NCI-H2029 treated with DMSO at 0.1 percent for 48 hours (cell line): Measurements from ENCODE around the gene LONRF2.
"Not testable (repeated sequence)": the region's sequence is repeated elsewhere in the genome, so short reads cannot be mapped to it uniquely, and the experiment has no call there.

Experiments
- DNase-seq: peaks from one replicate; lab custom pipeline; 2025; lab: John Stamatoyannopoulos, UW

LONRF2 gene

DNA sequence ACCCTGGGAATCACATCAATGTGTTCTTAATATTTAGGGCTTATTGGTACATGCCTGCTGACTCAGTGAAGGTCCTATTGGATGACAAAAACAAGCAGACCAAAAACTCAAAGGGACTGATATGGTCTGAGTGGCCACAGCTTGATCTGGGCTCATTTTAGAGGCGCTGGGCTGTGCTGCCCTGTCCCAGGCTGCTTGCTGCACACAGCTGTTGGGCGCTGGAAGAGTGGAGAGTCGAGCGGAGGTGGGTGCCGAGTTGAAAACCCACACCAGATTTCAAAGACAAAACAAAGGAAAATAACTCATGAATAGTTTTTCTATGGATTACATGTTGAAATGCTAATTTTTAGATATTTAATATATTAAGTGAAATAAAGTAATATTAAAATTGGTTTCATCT is 68.5 kb downstream of the LONRF2 start:
- no peak for DNase-seq

DNA sequence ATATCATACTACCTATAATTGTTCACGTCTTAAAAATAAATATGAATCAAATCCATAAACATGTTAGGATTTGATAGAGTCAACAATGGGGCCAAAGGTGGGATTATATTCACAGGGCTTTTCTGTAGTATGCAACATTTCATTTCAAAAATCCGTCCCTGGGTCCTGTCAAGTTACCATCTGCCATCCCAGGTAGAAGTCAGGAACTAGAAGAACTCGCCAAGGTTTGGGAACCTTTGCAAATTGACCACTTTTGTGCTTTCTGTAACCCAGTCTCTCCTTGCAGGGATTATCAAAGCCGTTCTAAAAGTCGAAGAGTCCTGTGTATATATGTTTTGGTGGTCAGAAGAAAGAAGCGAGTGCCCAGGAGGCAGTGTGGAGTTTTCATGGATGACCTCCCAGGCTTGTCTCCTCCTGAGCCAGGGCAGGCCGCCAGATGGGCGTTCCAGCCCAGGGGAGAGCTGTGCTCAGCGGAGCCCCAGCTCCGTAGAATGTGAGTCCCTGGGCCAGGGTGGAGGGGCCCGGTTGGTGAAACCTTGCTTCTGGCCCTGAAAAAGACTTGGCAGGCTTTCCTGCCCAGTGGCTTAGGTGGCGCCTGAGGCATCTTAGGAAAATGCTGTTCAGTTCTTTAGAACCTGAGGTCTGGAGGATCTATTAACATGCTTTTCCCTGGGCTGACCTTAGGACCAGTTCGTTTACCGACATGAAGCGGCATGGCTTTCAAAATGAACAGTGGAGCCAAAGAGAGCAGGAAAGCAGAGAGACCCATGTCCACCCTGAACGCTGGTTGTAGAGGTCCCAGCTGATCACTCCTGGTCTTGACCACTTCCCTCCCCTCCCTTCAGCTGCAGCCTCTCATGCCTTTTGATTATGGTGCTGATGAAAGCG is 69.2 kb downstream of the LONRF2 start:
- no peak for DNase-seq

DNA sequence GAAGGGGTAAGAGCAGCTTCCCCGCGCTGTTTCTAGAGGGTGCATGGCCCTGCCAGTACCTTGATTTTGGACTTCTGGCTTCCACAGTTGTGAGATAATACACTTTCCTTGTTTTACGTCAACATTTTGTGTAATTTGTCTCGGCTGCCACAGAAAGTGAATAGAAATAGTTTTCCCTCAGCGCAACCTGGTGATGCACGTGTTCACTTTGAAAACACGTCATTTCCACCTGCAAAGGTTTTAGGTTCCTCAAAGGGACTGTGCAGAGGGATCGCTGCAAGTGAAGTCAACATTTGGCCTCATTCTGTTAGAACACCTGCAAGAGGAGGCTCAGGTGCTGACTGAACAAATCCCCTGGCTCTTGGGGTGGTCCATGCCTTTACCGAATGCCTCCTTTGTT is 71.7 kb downstream of the LONRF2 start:
- no peak for DNase-seq

DNA sequence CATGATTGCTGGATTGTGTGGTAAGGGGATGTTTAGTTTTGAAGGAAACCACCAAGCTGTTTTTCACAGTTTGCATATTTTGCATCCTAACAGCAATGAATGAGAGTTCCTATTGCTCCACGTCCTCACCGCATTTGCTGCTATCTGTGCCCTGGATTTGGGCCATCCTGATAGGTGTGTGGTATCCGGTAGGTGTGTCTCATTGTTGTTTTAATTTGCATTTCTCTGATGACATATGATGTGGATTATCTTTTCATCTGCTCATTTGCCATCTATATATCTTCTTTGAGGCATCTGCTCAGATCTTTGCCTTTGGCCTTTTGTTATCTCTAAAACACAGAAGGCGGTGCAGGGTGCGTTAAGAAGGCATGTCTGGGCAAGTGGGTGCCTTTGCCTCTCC is 73.3 kb downstream of the LONRF2 start:
- DNase-seq: no peak

DNA sequence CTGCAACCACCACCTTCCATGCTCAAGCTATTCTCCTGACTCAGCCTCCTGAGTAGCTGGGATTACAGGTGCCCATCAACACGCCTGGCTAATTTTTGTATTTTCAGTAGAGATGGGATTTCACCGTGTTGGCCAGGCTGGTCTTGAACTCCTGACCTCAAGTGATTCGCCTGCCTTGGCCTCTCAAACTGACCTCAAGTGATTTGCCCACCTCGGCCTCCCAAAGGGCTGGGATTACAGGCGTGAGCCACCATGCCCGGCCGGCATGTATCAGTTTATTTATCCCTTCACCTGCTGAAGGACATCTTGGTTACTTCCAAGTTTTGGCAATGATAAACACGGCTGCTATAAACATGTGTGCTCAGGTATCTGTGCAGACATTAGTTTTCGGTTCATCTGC is 73.7 kb downstream of the LONRF2 start:
- DNase-seq: not testable (repeated sequence)

DNA sequence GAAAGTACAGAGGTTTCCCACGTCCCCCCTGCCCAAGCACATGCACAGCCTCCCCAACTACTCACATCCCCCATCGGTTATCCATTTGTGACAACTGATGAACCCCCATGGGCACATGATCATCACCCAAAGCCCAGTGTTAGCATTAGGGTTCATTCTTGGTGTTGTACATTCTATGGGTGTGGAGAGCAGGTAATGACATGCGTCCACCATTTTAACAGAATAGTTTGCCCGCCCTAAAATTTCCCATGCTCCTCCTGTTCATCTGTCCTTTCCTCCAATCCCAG is 74.3 kb downstream of the LONRF2 start:
- no peak for DNase-seq

DNA sequence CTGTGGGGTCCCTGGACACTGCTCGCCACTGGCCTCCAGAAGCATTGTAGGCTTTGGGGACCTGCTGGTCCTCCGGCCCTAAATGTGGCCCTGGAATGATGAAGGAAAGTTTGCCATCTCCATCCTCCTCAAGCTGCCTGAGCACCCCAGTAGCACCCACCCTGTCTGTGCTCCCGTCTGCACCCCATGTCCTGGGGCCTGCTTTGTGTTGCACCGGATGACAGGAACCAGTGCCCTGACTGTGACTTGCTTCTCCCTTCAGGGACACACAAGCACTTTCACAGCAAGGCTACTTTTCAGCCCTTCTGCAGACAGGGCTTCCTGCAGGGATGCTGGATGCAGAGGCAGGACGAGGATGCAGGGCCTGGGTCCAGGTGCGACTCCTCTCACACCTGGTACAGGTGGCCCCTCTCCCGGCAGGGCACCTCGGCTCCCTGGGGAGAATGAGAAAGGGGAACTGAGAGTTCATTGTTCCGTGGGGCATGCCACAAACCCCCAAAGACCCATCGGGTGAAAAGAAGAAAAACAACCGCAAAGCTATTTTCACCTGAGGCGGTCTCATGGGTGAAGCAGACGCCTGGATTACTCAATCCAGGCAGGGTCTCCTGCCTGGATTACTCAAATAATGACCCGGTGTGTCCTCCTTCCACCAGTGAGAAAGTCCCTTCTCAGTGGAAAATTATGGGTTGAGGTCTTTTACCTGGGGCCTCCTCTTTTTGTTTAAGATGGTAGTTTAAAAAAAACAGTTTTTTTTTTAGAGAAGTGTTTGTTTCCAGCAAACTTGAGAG is 74.9 kb downstream of the LONRF2 start:
- no peak for DNase-seq

DNA sequence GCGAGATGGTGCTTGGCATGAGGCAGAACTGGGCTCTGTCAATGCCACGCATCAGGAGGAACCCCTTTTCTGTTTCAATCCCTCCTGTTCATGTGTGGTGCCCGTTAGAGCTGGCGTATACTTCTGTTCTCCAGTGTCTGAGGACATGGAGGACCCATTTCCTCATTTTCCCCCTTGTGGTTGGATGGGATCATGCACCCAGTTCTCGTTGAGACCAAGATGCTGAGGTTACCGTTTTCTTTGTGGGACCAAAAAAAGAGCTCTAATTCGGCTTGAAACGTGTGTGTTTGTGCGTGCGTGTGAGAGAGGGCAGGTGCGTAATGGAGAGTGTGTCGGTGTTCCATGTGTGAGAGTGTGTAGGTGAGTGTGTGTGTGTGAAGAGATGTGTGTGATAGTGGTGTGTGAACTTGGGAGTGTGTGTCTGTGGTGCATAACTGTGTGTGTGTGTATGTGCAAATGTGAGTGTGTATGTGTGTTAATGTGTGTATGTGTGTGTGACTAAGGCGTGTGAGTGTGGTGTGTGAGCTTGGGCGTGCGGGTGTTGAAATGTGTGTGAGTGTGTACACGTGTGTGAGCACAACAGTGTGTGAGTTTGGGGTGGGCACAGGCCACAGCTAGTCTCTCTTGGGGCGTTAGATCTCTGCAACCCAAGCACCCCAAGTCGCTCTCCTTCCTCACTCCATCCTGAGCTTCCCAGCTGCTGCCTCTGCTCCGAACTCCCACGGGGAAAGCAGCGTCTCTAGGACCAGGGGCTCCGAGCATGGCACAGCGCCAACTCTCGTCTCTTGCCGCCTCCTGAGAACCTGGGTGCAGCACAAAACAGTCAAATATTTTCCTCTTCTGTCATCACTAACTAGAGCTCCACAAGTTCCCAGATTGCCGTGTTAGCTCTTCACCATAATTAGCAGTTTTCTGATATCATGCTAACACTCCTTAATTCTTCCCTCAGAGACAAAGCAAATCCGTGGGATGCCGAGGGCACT is 75.8 kb downstream of the LONRF2 start:
- DNase-seq: no peak

DNA sequence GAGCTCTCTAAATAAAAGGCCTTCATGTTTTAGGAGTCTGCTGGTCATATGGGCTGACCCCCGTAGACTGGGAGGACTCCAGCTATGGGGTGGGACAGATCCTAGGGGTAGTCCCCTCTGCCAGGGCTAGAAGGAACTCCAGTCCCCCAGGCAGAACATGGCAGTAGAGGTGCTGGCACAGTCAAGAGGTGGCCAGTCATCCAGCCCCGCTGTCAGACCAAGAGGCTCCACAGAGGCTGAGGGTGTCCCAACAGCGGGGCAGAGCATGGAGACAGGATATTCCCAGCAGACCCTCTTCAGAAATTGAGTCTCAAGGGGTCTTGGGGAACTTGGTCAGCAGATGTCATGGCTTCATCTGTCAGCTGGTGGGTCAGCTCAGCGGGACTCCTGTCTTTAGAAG is 76.6 kb downstream of the LONRF2 start:
- DNase-seq: no peak

DNA sequence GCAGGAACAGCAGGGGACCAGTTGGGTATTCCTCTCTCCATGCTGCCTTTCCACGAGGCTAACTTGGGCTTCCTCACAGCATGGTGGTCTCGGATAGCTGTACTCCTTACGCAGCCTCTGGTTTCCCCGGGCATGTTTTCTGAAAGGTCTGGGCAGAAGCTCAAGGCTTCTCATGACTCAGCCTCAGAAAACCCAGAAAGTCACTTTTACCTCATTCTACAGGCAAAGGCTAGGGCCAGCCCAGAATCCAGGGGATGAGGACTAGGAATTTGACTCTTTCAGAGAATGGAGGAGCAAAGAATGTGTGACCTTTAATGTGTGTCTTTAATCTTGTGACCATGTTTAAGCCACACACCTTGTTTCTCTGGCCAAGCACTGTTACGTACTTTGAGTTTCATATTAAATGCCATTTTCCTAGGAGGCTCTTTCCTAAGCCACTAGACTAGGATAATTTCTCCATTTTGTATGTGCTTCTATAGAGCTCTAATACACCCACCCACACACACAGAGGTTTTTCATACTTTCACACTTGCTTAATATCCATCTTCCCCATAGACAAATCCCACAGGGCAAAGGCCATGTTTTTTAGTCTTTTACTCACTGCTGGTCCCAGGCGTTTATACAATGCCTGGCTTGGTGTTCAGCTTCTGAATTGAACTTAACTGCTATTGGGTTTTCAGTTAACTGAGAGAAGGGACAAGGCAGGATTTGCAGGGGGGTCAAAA is 77.3 kb downstream of the LONRF2 start:
- DNase-seq: no peak

DNA sequence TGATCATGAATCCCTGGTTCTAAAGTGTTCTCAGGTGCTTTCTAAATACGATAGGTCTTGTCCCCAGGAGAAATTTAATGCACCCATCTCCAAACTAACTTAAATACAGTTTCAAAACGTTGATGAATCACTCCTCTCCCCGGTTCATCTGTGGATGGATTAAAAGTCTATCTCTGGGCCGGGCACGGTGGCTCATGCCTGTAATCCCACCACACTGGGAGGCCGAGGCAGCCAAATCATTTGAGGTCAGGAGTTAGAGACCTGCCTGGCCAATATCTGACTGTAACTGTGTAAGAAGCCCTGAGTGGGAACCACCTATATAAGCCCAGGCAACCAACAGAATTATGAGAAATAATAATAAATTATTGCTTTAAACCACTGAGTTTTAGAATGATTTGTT is 78.7 kb downstream of the LONRF2 start:
- no peak for DNase-seq

DNA sequence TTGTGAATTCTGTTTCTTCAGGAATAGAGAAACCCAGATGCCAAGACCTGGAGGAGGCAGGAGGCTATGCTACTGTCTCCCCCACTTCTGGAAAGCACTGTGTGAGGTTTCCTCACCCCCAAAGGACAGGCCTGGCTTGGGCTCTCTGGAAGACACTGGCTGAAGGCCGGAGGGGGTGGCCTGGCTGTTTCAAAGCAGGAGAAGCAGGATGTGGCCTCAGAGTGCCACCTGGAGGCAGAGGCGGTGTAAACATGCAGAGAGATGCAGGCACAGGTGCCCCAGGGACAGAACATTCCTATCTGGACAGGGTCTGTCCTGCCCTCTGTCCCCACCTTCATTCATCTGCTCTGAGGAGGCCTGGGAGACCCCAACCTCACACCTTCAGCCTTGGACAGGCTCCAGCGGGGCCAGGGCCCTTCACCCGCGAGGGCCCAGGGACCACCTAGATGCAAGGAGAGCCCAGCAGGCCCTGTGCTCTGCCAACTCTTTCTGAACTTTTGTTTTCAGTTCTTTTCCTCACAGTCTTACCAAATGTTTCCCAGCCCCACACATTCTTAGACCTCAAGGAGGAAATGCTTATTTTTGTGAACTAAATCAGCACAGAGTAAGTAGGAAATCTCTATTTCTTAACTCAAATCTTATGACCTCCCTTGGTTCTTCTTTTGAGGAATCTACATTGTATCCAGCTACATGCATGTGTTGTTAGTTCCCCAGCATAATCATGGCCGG is 79.2 kb downstream of the LONRF2 start:
- DNase-seq: peak; percentile 32

DNA sequence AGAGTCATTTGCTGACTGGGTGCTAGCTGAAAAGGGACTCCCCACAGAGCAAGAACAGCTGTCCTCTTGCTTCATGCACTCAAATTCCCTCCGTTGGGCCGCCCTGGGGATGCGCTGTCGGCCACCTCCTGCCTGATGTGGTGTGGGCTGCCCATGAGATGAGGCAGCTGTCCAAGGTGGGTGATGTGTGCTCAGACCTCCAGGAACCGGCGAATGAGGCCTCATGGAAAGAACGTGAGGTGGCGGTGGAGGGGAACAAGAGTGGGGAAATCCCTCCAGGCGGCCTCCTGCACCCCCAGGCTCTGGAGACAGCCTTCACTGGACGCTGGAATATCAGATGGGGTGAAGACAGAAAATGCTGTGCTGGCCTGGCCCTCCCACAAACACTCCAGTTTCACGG is 79.8 kb downstream of the LONRF2 start:
- no peak for DNase-seq

DNA sequence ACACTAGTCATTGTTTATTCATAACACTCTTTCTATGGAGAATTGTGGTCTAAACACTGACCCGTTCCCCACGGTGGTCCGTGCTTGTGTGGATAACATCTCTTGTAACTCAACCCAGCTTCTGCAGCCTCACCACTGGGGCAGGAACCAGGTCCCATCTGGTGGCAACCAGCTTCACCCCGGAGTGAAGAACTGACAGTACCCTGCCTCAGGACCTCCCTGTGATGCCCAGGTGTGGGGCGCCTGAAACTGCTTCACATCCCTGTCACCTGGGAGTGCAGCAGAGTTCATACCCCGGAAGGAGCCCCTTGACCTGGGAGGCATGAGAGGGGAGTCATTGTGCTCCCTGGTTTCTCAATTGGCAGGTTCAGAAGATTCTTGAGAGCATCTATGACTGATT is 81.1 kb downstream of the LONRF2 start:
- no peak for DNase-seq

DNA sequence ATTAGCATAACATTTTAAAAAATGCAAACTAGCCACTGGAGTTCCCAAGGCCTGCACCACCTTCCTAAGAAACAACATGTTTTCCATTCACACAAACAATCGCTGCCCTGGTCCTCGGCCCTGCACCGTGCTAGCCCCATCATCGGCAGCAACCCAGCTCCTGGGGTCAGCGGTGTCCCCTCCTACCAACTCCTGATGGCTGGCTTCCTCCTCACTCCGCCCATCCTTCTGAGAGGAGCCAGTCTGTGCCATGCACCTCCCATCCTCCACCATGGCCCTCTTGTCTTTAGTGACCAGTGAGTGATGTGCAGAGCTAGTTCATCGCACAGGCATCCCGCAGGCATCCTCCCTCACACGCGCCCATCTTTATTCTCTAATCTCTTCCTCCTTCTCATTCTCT is 81.9 kb downstream of the LONRF2 start:
- no peak for DNase-seq

DNA sequence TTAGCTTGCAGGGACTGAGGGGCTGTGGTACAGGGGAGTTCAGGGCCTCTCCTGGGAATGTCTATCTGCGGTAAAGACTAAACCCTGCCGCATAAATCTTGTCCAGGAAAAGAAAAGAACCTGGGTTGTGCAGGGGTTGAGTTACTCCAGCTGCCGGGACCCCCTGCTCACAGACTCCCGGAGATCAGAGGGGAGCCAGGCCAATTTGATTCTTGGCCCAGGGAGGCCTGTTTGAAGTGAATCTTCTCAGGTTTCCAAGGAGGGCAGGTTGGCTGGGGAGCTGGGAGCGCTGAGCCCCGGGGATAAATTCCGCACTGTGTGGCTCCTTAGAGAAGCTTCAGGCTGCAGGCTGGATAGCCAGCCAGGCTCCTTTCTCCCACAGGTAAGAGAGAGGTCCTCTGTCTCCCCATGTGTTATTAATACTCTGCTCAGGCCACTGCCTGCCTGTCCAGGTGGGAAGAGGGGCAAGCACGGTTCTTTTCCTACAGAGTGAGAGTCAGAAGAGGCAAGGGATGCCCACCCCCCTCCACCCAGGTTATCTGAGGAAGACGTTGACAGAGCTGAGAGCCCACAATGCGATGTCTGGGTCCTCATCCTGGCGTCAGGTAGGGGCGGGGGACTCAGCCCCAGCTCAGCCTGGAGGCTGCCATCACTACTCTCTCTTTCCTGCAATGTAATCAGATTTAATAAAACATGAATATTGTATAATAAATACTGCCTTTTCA is 82.7 kb downstream of the LONRF2 start:
- DNase-seq: no peak

DNA sequence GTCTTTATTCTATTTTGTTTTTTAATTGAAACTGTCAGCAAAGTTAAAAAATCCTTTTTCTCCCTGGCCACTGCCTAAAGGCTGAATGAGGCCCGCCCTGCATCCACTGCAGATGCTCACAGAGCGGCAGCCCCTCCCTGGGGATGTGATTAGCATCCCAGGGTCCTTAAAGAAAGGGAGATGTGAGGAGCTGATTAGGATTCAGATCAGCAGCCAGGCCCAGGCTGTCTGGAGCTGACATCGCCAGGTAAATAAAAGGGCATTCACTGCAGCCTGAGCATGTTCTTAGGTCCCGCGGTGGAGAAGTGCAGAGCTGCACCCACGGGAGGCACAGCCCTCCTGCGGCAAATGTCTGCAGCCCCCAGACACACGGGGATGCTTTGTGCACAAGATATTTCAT is 83.8 kb downstream of the LONRF2 start:
- no peak for DNase-seq

DNA sequence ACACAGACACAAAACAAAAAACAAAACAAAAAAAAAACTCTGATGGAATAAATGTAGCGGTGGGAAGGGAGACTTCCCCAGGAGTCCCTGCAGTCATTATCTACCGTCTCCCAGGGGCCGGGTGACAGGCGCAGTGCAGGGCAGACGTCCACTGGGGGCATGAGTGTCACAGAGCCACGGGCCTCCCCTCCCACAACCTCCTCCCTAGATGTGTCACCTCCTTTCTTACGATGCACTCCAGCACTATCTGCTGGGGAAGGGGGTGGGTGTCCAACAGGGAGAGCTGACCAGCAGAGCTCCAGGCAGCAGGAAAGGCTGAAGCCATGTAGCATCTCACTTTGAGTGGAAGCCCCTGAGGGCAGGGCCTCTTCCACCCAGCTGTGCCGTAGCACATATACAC is 84.5 kb downstream of the LONRF2 start:
- DNase-seq: no peak

DNA sequence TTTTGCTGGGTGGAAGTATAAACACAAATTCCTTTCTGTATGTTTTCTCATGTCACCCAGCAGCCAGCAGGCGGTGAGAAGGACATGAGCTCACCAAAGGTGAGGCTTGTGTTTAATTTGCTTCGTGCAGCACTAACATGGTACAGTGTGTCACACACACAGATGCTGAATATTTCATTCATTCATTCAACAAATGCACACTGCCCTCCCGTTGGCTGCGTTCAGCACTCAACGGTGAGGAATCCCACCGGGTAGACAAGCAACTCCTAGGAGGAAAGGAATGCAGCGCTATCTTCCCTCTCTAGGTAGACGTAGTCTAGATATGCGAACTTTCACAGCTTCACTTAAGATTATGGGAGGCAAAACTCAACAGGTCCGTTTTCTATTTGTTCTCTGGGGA is 85.1 kb downstream of the LONRF2 start:
- no peak for DNase-seq

DNA sequence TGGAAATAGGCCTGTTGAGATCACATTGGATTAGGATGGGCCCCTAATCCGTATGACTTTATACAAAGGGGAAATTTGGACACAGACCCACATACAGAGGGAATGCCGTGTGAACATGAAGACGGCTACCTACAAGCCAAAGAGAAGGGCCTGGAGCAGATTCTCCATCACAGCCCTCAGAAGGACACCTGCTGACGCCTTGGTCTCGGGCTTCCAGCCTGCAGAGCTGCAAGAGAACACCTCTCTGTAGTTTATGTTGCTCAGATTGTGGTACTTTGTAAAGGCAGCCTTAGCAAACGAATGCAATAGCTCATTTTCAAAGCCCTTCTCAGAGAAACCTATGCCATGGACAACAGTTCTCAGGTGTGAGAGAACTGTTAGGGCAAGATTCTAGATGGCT is 86.1 kb downstream of the LONRF2 start:
- no peak for DNase-seq
